ENCODE data around the gene HSPB8.

HSPB8 gene

GRCh38 chr12:119231774-119232173, 53.0 kb downstream of the HSPB8 start:
- Histone ChIP-seq H3K36me3 (ENCODE audit: insufficient read depth, low read length) (no peaks in the 10 kb centered on the region), H3K27me3 (ENCODE audit: insufficient read depth, low read length) (peaks cover 9% of the 10 kb centered on the region), H2AFZ (ENCODE audit: low read length, unreplicated experiment) (no peak overlapping the region), H3K4me3 (ENCODE audit: low read depth, low read length) (no peak overlapping the region), H3K4me1 (ENCODE audit: control insufficient read depth, insufficient read depth, low read length, unreplicated experiment) (no peaks in the 10 kb centered on the region), H3K27ac (ENCODE audit: low read depth, low read length) (no peak overlapping the region), H3K79me2 (ENCODE audit: control insufficient read depth, insufficient read depth, low read length, unreplicated experiment) (no peaks in the 10 kb centered on the region)

GRCh38 chr12:119235197-119235751, 56.5 kb downstream of the HSPB8 start:
- H3K27ac ChIP-seq (ENCODE audit: low read depth, low read length), result no peak overlapping the region
- H2AFZ ChIP-seq (ENCODE audit: low read length, unreplicated experiment), result no peak overlapping the region
- H3K36me3 ChIP-seq (ENCODE audit: insufficient read depth, low read length), result no peaks in the 10 kb centered on the region
- no peak overlapping the region for H3K4me3 ChIP-seq (ENCODE audit: low read depth, low read length)
- no peaks in the 10 kb centered on the region for H3K79me2 ChIP-seq (ENCODE audit: control insufficient read depth, insufficient read depth, low read length, unreplicated experiment)
- no peaks in the 10 kb centered on the region for H3K4me1 ChIP-seq (ENCODE audit: control insufficient read depth, insufficient read depth, low read length, unreplicated experiment)
- peaks cover 9% of the 10 kb centered on the region for H3K27me3 ChIP-seq (ENCODE audit: insufficient read depth, low read length)

- Histone ChIP-seq H3K79me2 (ENCODE audit: control insufficient read depth, insufficient read depth, low read length, unreplicated experiment) (no peaks in the 10 kb centered on the region), H3K27ac (ENCODE audit: low read depth, low read length) (no peak overlapping the region), H3K4me3 (ENCODE audit: low read depth, low read length) (no peak overlapping the region), H3K36me3 (ENCODE audit: insufficient read depth, low read length) (no peaks in the 10 kb centered on the region), H2AFZ (ENCODE audit: low read length, unreplicated experiment) (no peak overlapping the region), H3K4me1 (ENCODE audit: control insufficient read depth, insufficient read depth, low read length, unreplicated experiment) (no peaks in the 10 kb centered on the region), H3K27me3 (ENCODE audit: insufficient read depth, low read length) (peaks cover under 1% of the 10 kb centered on the region; the same call in 1 of the 2 replicates)
These were observed 57.6 kb downstream of the HSPB8 start for GRCh38 chr12:119236372-119236771.

- H2AFZ ChIP-seq (ENCODE audit: low read length, unreplicated experiment), result no peak overlapping the region
- H3K79me2 ChIP-seq (ENCODE audit: control insufficient read depth, insufficient read depth, low read length, unreplicated experiment), result no peaks in the 10 kb centered on the region
- H3K27ac ChIP-seq (ENCODE audit: low read depth, low read length), result no peak overlapping the region
- H3K4me1 ChIP-seq (ENCODE audit: control insufficient read depth, insufficient read depth, low read length, unreplicated experiment), result no peaks in the 10 kb centered on the region
- no peaks in the 10 kb centered on the region for H3K36me3 ChIP-seq (ENCODE audit: insufficient read depth, low read length)
- H3K4me3 ChIP-seq (ENCODE audit: low read depth, low read length), result no peak overlapping the region
- peaks cover 5% of the 10 kb centered on the region; the same call in 1 of the 2 replicates for H3K27me3 ChIP-seq (ENCODE audit: insufficient read depth, low read length)
These were observed 60.3 kb downstream of the HSPB8 start for GRCh38 chr12:119239040-119239439.

- H3K79me2 ChIP-seq (ENCODE audit: control insufficient read depth, insufficient read depth, low read length, unreplicated experiment), result no peaks in the 10 kb centered on the region
- no peak overlapping the region for H2AFZ ChIP-seq (ENCODE audit: low read length, unreplicated experiment)
- H3K36me3 ChIP-seq (ENCODE audit: insufficient read depth, low read length), result no peaks in the 10 kb centered on the region
- no peak overlapping the region for H3K4me3 ChIP-seq (ENCODE audit: low read depth, low read length)
- no peaks in the 10 kb centered on the region for H3K4me1 ChIP-seq (ENCODE audit: control insufficient read depth, insufficient read depth, low read length, unreplicated experiment)
- peaks cover 5% of the 10 kb centered on the region; the same call in 1 of the 2 replicates for H3K27me3 ChIP-seq (ENCODE audit: insufficient read depth, low read length)
- no peak overlapping the region for H3K27ac ChIP-seq (ENCODE audit: low read depth, low read length)
These were observed 62.3 kb downstream of the HSPB8 start for GRCh38 chr12:119241049-119241448.

GRCh38 chr12:119241580-119242169, 62.9 kb downstream of the HSPB8 start:
- no peak overlapping the region for H3K4me3 ChIP-seq (ENCODE audit: low read depth, low read length)
- H3K36me3 ChIP-seq (ENCODE audit: insufficient read depth, low read length), result no peaks in the 10 kb centered on the region
- no peaks in the 10 kb centered on the region for H3K79me2 ChIP-seq (ENCODE audit: control insufficient read depth, insufficient read depth, low read length, unreplicated experiment)
- peaks cover 5% of the 10 kb centered on the region; the same call in 1 of the 2 replicates for H3K27me3 ChIP-seq (ENCODE audit: insufficient read depth, low read length)
- no peak overlapping the region for H3K27ac ChIP-seq (ENCODE audit: low read depth, low read length)
- H3K4me1 ChIP-seq (ENCODE audit: control insufficient read depth, insufficient read depth, low read length, unreplicated experiment), result no peaks in the 10 kb centered on the region
- H2AFZ ChIP-seq (ENCODE audit: low read length, unreplicated experiment), result no peak overlapping the region

Measured in ACC112 (cell line).